SU-DHL-6 (cell line): ENCODE data around the gene SLC5A2.

ENCODE experiments used
- H2AFZ ChIP-seq: fragments of 200-600 bp; sonication (generic); 2 replicates; pipeline ENCODE4 v1.6.1; 2014; ENCODE audit warnings: low read depth, mild to moderate bottlenecking, moderate library complexity, mixed read lengths, antibody characterized with exemption, low read length; ENCODE audit not compliant: severe bottlenecking
- H3F3A ChIP-seq: fragments of 200-600 bp; shearing (Covaris generic); 2 replicates; pipeline ENCODE4 v1.6.0; 2016; ENCODE audit warnings: antibody characterized with exemption, mild to moderate bottlenecking; ENCODE audit not compliant: insufficient read depth
- H3K27ac ChIP-seq: fragments of 200-600 bp; sonication (generic); 2 replicates; pipeline ENCODE4 v1.5.1; 2016; ENCODE audit warnings: low read depth, mild to moderate bottlenecking, low read length, moderate library complexity, mixed read lengths
- H3K27me3 ChIP-seq: fragments of 200-600 bp; sonication (generic), shearing (Covaris generic); 2 replicates; pipeline ENCODE4 v1.6.0; 2014; ENCODE audit warnings: mild to moderate bottlenecking, low read length
- H3K36me3 ChIP-seq: fragments of 200-600 bp; sonication (generic); 2 replicates; pipeline ENCODE4 v1.6.1; 2014; ENCODE audit warnings: mild to moderate bottlenecking, low read length, mixed read lengths
- H3K4me2 ChIP-seq: fragments of 300-600, 200-600 bp; shearing (Covaris generic), sonication (generic); 2 replicates; pipeline ENCODE4 v1.6.0; 2014; ENCODE audit warnings: low read length, low read depth, mild to moderate bottlenecking; ENCODE audit not compliant: poor library complexity, severe bottlenecking
- H3K4me3 ChIP-seq: fragments of 200-600 bp; sonication (generic); 2 replicates; pipeline ENCODE4 v1.5.1; 2014; ENCODE audit warnings: antibody characterized with exemption, low read length, mild to moderate bottlenecking, mixed read lengths; ENCODE audit not compliant: insufficient read depth, poor library complexity, severe bottlenecking
- H3K79me2 ChIP-seq: fragments of 200-600 bp; sonication (generic); 2 replicates; pipeline ENCODE4 v1.6.1; 2014; ENCODE audit warnings: mild to moderate bottlenecking, low read length, moderate library complexity; ENCODE audit not compliant: insufficient read depth
- H3K9ac ChIP-seq: fragments of 200-600 bp; sonication (generic); 2 replicates; pipeline ENCODE4 v1.7.0; 2014; ENCODE audit warnings: mild to moderate bottlenecking, low read length
- H3K9me2 ChIP-seq: fragments of 200-600 bp; sonication (generic); replicated peaks from 2 replicates; pipeline ENCODE4 v1.6.1; 2014; ENCODE audit warnings: low read length; ENCODE audit not compliant: insufficient read depth
- H3K9me3 ChIP-seq: fragments of 200-600 bp; sonication (generic); 2 replicates; pipeline ENCODE4 v1.6.1; 2014; ENCODE audit warnings: low read length, mixed read lengths; ENCODE audit not compliant: insufficient read depth
- H4K20me1 ChIP-seq: fragments of 200-600 bp; sonication (generic); 2 replicates; pipeline ENCODE4 v1.6.1; 2014; ENCODE audit warnings: low read depth, mild to moderate bottlenecking, antibody characterized with exemption, low read length, moderate library complexity, mixed read lengths
- CTCF ChIP-seq: fragments of 200-600 bp; sonication (generic); IDR thresholded peaks from one replicate; pipeline ENCODE4 v1.5.1; 2017; ENCODE audit warnings: antibody characterized with exemption, mild to moderate bottlenecking, low read length, moderate library complexity; ENCODE audit not compliant: insufficient read depth, poor library complexity, severe bottlenecking
- EZH2phosphoT487 ChIP-seq: fragments of 200-600 bp; sonication (generic), shearing (Covaris generic); conservative IDR thresholded peaks from 2 replicates; pipeline ENCODE4 v1.6.1; 2018; ENCODE audit warnings: mild to moderate bottlenecking, antibody characterized with exemption, low read length, moderate library complexity, mixed read lengths

The SLC5A2 gene

GRCh38 chr16:31527734-31528274 lies 44.9 kb downstream of the SLC5A2 start, which contains the start of gene AHSP:
Gene AHSP, plus strand, starts transcription at chr16:31527900. Its CDS starts 240 bp downstream, at chr16:31528140.
- Histone ChIP-seq H3K79me2 (no peaks in the 10 kb centered on the region), H2AFZ (no peak within 1 kb of the TSS), H3K9me3 (no peaks in the 10 kb centered on the region), H3F3A (no peaks in the 10 kb centered on the region), H4K20me1 (no peaks in the 10 kb centered on the region), H3K27me3 (no peaks in the 10 kb centered on the region), H3K4me2 (no peak within 1 kb of the TSS), H3K9ac (no peak within 1 kb of the TSS), H3K36me3 (no peaks in the 10 kb centered on the region), H3K4me3 (no peak within 1 kb of the TSS), H3K9me2 (no peaks in the 10 kb centered on the region), H3K27ac (no peak within 1 kb of the TSS)
- no peak for TF ChIP-seq CTCF
- no peak for TF ChIP-seq EZH2phosphoT487

- Histone ChIP-seq H3K79me2 (no peaks in the 10 kb centered on the region), H3K4me2 (no peak overlapping the region), H3F3A (no peaks in the 10 kb centered on the region), H3K9ac (no peak overlapping the region), H3K27ac (no peak overlapping the region), H3K9me3 (no peaks in the 10 kb centered on the region), H3K36me3 (no peaks in the 10 kb centered on the region), H4K20me1 (no peaks in the 10 kb centered on the region), H3K27me3 (no peaks in the 10 kb centered on the region), H3K4me3 (no peak overlapping the region), H2AFZ (no peak overlapping the region), H3K9me2 (no peaks in the 10 kb centered on the region)
- TF ChIP-seq CTCF, result no peak
- no peak for TF ChIP-seq EZH2phosphoT487
These were observed 45.7 kb downstream of the SLC5A2 start for GRCh38 chr16:31528523-31529107.

- Histone ChIP-seq H3K9ac (no peak overlapping the region), H3F3A (no peaks in the 10 kb centered on the region), H3K9me3 (no peaks in the 10 kb centered on the region), H2AFZ (no peak overlapping the region), H3K79me2 (no peaks in the 10 kb centered on the region), H3K36me3 (no peaks in the 10 kb centered on the region), H3K27me3 (no peaks in the 10 kb centered on the region), H3K9me2 (no peaks in the 10 kb centered on the region), H4K20me1 (no peaks in the 10 kb centered on the region), H3K4me2 (no peak overlapping the region), H3K4me3 (no peak overlapping the region), H3K27ac (no peak overlapping the region)
- TF ChIP-seq EZH2phosphoT487 (no peak), CTCF (no peak)
These were observed 46.4 kb downstream of the SLC5A2 start for GRCh38 chr16:31529108-31529936.
